HG02623 (cell line): ENCODE measurements around the gene FCRL4.
"Not testable (repeated sequence)": the region's sequence is repeated elsewhere in the genome, so short reads cannot be mapped to it uniquely, and the experiment has no call there.

Experiments
- ATAC-seq: cut with Tn5 transposase; IDR thresholded peaks from one replicate; pipeline ENCODE4 v1.9.1; 2021; ENCODE audit warnings: moderate library complexity; ENCODE audit not compliant: unreplicated experiment

The FCRL4 gene

GRCh38 chr1:157551694-157552693 is 45.9 kb downstream of the FCRL4 start, which contains the start of gene FCRL5:
TSS of gene FCRL5 (minus strand) at chr1:157552515. CDS start at chr1:157552362, 153 bp downstream.
- ATAC-seq = peak; percentile 67

- not testable (repeated sequence) for ATAC-seq
Measured at GRCh38 chr1:157548081-157548480, 49.8 kb downstream of the FCRL4 start.

- ATAC-seq = no peak
Measured at GRCh38 chr1:157542676-157543075, 55.2 kb downstream of the FCRL4 start.

- no peak for ATAC-seq
Measured at GRCh38 chr1:157540852-157541251, 57.0 kb downstream of the FCRL4 start.

GRCh38 chr1:157540160-157540748 is 57.6 kb downstream of the FCRL4 start:
- no peak for ATAC-seq

- no peak for ATAC-seq
Measured at GRCh38 chr1:157539568-157539967, 58.3 kb downstream of the FCRL4 start.

GRCh38 chr1:157532569-157532968 is 65.3 kb downstream of the FCRL4 start:
- ATAC-seq = no peak

GRCh38 chr1:157523774-157524493 is 74.0 kb downstream of the FCRL4 start:
- ATAC-seq = peak; percentile 51
